HCT116 (cell line): ENCODE measurements around the gene GRM2. TPM values are rescaled to one million over a fixed set of nuclear protein-coding genes. Genes with fewer than 3 reads are reported as not detected.

Experiments used
- ATAC-seq: fragments of 200-7000 bp; cut with Tn5 transposase; 2 replicates; pipeline ENCODE4 v1.9.1; 2020; ENCODE audit warnings: mild to moderate bottlenecking, moderate library complexity
- Bru-seq: library from RNA; stranded (reverse); fragments of 400-500 nt; gene quantifications from one replicate; lab custom pipeline; 2021; lab: Mats Ljungman, UMichigan
- BruChase-seq, 2 experiments: library from RNA; stranded (reverse); fragments of 400-500 nt; gene quantifications; one replicate each; lab custom pipeline; 2021; lab: Mats Ljungman, UMichigan
- BruUV-seq: library from RNA; stranded (reverse); fragments of 400-500 nt; replicated peaks from 2 replicates; lab custom pipeline; 2021; lab: Mats Ljungman, UMichigan
- CTCF ChIA-PET: fragments of 300-600 bp; sonication (Branson Sonifier 250); formaldehyde crosslinking; loops from one replicate; lab custom pipeline; 2021; ENCODE audit warnings: antibody characterized with exemption; lab: Charles Lee
- POLR2A ChIA-PET: fragments of 300-600, 350-600 bp; sonication (Branson Sonifier 250); formaldehyde crosslinking; loops from one replicate; lab custom pipeline; 2021; ENCODE audit warnings: antibody characterized with exemption; lab: Charles Lee
- RAD21 ChIA-PET, 2 experiments: fragments of 300-600 bp; sonication (Branson Sonifier 250); formaldehyde crosslinking; loops; one replicate each; lab custom pipeline; 2023; ENCODE audit warnings: low total read pairs in 2 of 2; ENCODE audit not compliant: uncharacterized antibody in 2 of 2, unreplicated experiment in 2 of 2, low non-redundant PET in 1 of 2; lab: Charles Lee
- DNase-seq: peaks from one replicate; pipeline ENCODE4 v3.0.0-alpha.2; 2010; ENCODE audit warnings: low read depth, low spot score
- H2AFZ ChIP-seq: fragments of 200-600 bp; shearing (Covaris generic), sonication (generic); 2 replicates; pipeline ENCODE4 v1.6.1; 2017; ENCODE audit warnings: low read depth, mixed run types, mixed read lengths, antibody characterized with exemption, low read length; ENCODE audit not compliant: poor library complexity, severe bottlenecking
- H3K27ac ChIP-seq: 2 replicates; pipeline ENCODE4 v1.5.1; 2012; ENCODE audit warnings: low read depth, low read length
- H3K27me3 ChIP-seq: fragments of 200-600 bp; sonication (generic); 2 replicates; pipeline ENCODE4 v1.6.1; 2016; ENCODE audit warnings: mixed run types, low read length, mixed read lengths; ENCODE audit not compliant: insufficient read depth
- H3K36me3 ChIP-seq, 2 experiments: fragments of 200-500 bp in 1 of 2; fragments of 200-600 bp in 1 of 2; sonication (Bioruptor generic) in 1 of 2; sonication (generic) in 1 of 2; 2 replicates each; pipeline versions ENCODE4 v1.5.1 to v1.6.1; 2014 to 2016; ENCODE audit warnings: low read length in 2 of 2, inconsistent platforms in 1 of 2, mixed read lengths in 1 of 2, mixed run types in 1 of 2; ENCODE audit not compliant: insufficient read depth in 2 of 2, control insufficient read depth in 1 of 2
- H3K4me1 ChIP-seq, 2 experiments: fragments of 200-600 bp in 1 of 2; sonication (generic) in 1 of 2; 2 replicates each; pipeline versions ENCODE4 v1.5.1 to v1.6.1; 2012 to 2017; ENCODE audit warnings: low read length in 2 of 2, inconsistent platforms in 1 of 2, mild to moderate bottlenecking in 1 of 2, mixed read lengths in 1 of 2, mixed run types in 1 of 2, moderate library complexity in 1 of 2; ENCODE audit not compliant: insufficient read depth in 2 of 2, control insufficient read depth in 1 of 2
- H3K4me2 ChIP-seq: fragments of 200-600 bp; sonication (generic); 2 replicates; pipeline ENCODE4 v1.6.1; 2017; ENCODE audit warnings: mixed run types, low read length, mixed read lengths
- H3K4me3 ChIP-seq, 2 experiments: fragments of 200-600 bp in 1 of 2; sonication (generic) in 1 of 2; replicated peaks in 1 of 2; 2 replicates each; pipeline ENCODE4 v1.5.1; 2011 to 2016; ENCODE audit warnings: low read length in 2 of 2, control low read depth in 1 of 2, low read depth in 1 of 2, mild to moderate bottlenecking in 1 of 2, mixed read lengths in 1 of 2, mixed run types in 1 of 2
- H3K79me2 ChIP-seq: fragments of 200-600 bp; sonication (generic); 2 replicates; pipeline ENCODE4 v1.6.1; 2017; ENCODE audit warnings: mild to moderate bottlenecking, mixed run types, low read length, moderate library complexity, mixed read lengths; ENCODE audit not compliant: insufficient read depth
- H3K9ac ChIP-seq: fragments of 200-600 bp; sonication (generic); 2 replicates; pipeline ENCODE4 v1.6.1; 2016; ENCODE audit warnings: low read length, mixed read lengths
- H3K9me2 ChIP-seq: fragments of 200-600 bp; sonication (generic), shearing (Covaris generic); 2 replicates; pipeline ENCODE4 v1.6.1; 2017; ENCODE audit warnings: mixed run types, mild to moderate bottlenecking, moderate library complexity; ENCODE audit not compliant: insufficient read depth
- H3K9me3 ChIP-seq, 2 experiments: fragments of 200-500 bp in 1 of 2; fragments of 200-600 bp in 1 of 2; sonication (Bioruptor generic) in 1 of 2; sonication (generic) in 1 of 2; 2 replicates each; pipeline ENCODE4 v1.6.1; 2014 to 2017; ENCODE audit warnings: low read length in 2 of 2, mixed read lengths in 2 of 2, inconsistent platforms in 1 of 2, low read depth in 1 of 2, mild to moderate bottlenecking in 1 of 2, mixed run types in 1 of 2, moderate library complexity in 1 of 2; ENCODE audit not compliant: control insufficient read depth in 1 of 2, insufficient read depth in 1 of 2
- H4K20me1 ChIP-seq: fragments of 200-600 bp; sonication (generic), shearing (Covaris generic); 2 replicates; pipeline ENCODE4 v1.6.1; 2017; ENCODE audit warnings: mixed run types, mild to moderate bottlenecking, moderate library complexity; ENCODE audit not compliant: insufficient read depth
- CBX3 ChIP-seq: IDR thresholded peaks from 2 replicates; pipeline ENCODE4 v1.6.1; 2012; ENCODE audit warnings: low read depth
- REST ChIP-seq: IDR thresholded peaks from 2 replicates; pipeline ENCODE4 v1.6.1; 2012; ENCODE audit warnings: low read depth
- SRF ChIP-seq: IDR thresholded peaks from 2 replicates; pipeline ENCODE4 v1.6.1; 2012; ENCODE audit warnings: low read depth
- ZNF274 ChIP-seq: fragments of 200-500 bp; sonication (Bioruptor generic); IDR thresholded peaks from 2 replicates; pipeline ENCODE4 v1.6.1; 2014; ENCODE audit warnings: mild to moderate bottlenecking, low read depth, low read length, inconsistent platforms
- intact Hi-C: fragments of 100-400 bp; cut with micrococcal nuclease; formaldehyde crosslinking; loops from 2 replicates; pipeline ENCODE4 v1.10.0; 2022
- long read RNA-seq: library from polyadenylated mRNA; unstranded; transcript quantifications from one replicate; pipeline ENCODE4 v2.0.0, GENCODE V29; 2021; ENCODE audit not compliant: unreplicated experiment
- polyA plus RNA-seq: library from polyadenylated mRNA; unstranded; fragments of >200 nt; gene quantifications from 2 replicates; pipeline ENCODE4 v1.2.1, GENCODE V29; 2012; ENCODE audit warnings: missing spikeins
- total RNA-seq: library from RNA; stranded (reverse); gene quantifications from one replicate; pipeline ENCODE4 v1.2.1, GENCODE V29; 2021; ENCODE audit not compliant: unreplicated experiment

The GRM2 gene
- 0.32 TPM for total RNA-seq
- 0.04 and 0.10 TPM in 2 replicates for polyA plus RNA-seq
- percentile 26 among the genes with signal in this experiment for Bru-seq, nascent RNA
- percentile 33 among the genes with signal in this experiment for BruChase-seq, experiment 1, labeled RNA remaining after a 6-hour chase
- percentile 28 among the genes with signal in this experiment for BruChase-seq, experiment 2, labeled RNA remaining after a 2-hour chase
- long read RNA-seq, result 0 reads

- H3K4me1 ChIP-seq, result no peaks in the 10 kb centered on the region
- ATAC-seq, result peak; percentile 37; the same call in 1 of the 2 replicates
Observed at GRCh38 chr3:51706788-51707731, at the start of gene GRM2. TSS of gene GRM2 (plus strand) at chr3:51707068. CDS start at chr3:51708984, 1,916 bp downstream.

More at GRCh38 chr3:51706788-51707731, at the start of gene GRM2:
- H3K9me2 ChIP-seq, result no peaks in the 10 kb centered on the region
- DNase-seq, result no peak
- H3K9ac ChIP-seq, result no peak within 1 kb of the TSS
- no peaks in the 10 kb centered on the region for H3K27me3 ChIP-seq
- peaks cover 0 to under 1% of the 10 kb centered on the region in 2 experiments; a peak in 1 of 4 replicates for H3K36me3 ChIP-seq
- H4K20me1 ChIP-seq, result no peaks in the 10 kb centered on the region
- no TSS peak for BruUV-seq
- no peaks in the 10 kb centered on the region for H3K9me3 ChIP-seq
- no peaks in the 10 kb centered on the region for H3K79me2 ChIP-seq
- no peak within 1 kb of the TSS for H3K27ac ChIP-seq
- no peak within 1 kb of the TSS for H3K4me3 ChIP-seq
- H2AFZ ChIP-seq, result no peak within 1 kb of the TSS
- H3K4me2 ChIP-seq, result no peak within 1 kb of the TSS
- RAD21 ChIA-PET, result no interaction called here
- POLR2A ChIA-PET, result no interaction called here
- CTCF ChIA-PET, result no interaction called here
- intact Hi-C loops, result no loop called here
- no peak for TF ChIP-seq CBX3
- no peak for TF ChIP-seq SRF
- peak; percentile 66 for TF ChIP-seq REST
- TF ChIP-seq ZNF274, result no peak
- TF ChIP-seq, all 23 proteins: peak for 1
